AG09319 (cell line): ENCODE results near the gene LMO1.

ENCODE experiments used
- DNase-seq: peaks from one replicate; pipeline ENCODE4 v3.0.0-alpha.2; 2010; ENCODE audit warnings: low read depth; ENCODE audit errors: extremely low read depth
- TF ChIP-seq, protein P1 (sequence below): IDR thresholded peaks from 2 replicates; pipeline ENCODE4 v1.5.1; 2011; ENCODE audit warnings: low read depth, mild to moderate bottlenecking, inconsistent platforms, low read length, moderate library complexity

The LMO1 gene

DNA sequence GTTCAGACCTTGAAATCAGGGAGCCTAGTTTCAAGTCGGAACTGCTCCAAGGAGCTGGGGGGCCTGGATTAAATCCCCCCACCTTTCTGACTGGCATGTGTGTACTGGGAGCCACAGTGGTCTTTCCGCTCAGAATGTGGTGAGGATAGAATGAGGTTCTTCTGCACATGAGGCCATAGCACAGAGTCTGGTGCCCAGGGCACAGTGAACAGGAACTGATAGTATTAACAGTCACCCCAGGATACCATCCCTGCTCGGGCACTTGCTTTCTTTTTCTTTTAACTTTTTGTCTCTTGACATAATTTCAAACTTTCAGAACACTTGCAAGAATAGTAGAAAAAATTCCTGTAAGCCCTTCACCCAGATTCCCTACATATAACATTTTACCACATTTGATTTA, 28.8 kb downstream of the LMO1 start:
- no peak for DNase-seq
- TF ChIP-seq, protein P1, sequence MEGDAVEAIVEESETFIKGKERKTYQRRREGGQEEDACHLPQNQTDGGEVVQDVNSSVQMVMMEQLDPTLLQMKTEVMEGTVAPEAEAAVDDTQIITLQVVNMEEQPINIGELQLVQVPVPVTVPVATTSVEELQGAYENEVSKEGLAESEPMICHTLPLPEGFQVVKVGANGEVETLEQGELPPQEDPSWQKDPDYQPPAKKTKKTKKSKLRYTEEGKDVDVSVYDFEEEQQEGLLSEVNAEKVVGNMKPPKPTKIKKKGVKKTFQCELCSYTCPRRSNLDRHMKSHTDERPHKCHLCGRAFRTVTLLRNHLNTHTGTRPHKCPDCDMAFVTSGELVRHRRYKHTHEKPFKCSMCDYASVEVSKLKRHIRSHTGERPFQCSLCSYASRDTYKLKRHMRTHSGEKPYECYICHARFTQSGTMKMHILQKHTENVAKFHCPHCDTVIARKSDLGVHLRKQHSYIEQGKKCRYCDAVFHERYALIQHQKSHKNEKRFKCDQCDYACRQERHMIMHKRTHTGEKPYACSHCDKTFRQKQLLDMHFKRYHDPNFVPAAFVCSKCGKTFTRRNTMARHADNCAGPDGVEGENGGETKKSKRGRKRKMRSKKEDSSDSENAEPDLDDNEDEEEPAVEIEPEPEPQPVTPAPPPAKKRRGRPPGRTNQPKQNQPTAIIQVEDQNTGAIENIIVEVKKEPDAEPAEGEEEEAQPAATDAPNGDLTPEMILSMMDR = no peak

DNA sequence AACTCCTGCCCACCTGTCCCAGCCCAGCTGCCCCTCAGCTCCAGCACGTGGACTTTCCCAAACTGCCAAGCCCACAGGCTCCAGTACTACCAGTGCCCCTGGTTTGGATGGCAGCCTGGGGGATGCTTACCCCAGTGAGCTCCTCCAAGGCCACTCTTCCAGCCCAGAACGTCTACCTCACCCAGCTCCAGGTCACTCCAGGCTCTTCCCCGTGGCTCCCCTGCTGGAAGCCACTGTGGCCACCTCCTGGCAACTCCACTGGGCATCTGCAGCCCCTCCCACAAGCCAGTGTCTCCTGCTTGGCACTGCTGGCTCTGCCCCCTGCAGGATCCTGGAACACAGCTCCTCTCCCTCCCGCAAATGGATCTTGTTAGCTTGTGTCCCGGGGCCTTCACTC, 29.3 kb downstream of the LMO1 start:
- DNase-seq = no peak
- TF ChIP-seq, protein P1 = no peak

GRCh38 chr11:8233691-8234424, 29.8 kb downstream of the LMO1 start:
- TF ChIP-seq, protein P1 = no peak
- DNase-seq = no peak

DNA sequence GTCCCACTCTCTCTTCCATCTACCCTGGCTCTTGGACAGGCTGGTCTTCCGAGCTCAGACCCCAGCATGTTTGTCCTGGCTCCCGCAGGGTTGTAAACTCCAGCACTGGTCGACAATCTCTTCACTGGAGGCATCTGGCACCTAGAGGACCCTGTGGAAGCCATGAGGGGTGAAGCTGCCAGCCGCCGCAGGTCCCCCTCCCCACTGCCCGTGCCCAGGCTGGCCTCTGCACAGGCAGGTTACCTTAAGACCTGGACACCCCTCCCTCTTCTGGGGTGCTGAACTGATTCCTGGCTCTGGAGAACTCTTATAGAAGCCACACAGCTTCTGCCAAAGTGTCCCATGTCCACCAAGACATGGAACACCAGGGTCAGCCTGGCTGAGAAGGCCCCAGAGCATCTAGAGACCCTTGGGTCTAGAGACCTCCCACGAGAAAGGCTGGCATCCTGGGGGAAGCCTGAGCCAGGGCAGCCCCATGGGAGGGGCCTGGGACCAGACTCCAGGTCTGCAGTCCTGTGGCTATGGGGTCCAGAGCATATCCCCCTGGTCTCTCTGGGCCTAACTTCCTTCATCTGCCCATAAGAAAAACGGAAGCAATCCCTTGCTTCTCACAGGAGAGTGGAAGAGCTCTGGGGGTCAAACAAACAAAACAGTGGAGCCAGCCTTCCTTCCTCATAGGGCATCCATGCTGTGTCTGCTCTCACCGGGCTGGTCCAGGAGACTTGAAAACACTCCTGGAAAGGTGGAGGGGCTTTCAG, 30.6 kb downstream of the LMO1 start:
- DNase-seq = no peak
- TF ChIP-seq, protein P1 = no peak

DNA sequence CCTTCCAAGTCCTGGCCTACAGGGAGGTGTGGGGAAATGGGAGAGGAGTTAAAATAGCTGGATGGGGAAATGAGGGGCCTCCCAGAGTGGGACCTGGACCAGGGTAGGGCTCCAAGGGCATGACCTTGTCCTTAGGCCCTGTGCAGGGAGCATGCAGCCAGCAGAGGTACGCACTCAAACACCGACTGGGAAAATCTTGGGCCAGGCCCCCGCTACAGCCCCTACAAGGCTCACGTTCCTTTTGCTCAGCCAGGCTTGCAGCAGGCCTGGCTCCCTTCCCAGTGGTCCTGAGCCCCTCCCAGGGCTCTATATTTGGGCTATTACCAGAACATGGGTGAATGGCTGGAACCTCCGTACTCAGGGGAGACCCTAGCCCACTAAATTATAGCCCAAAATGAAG, 31.3 kb downstream of the LMO1 start:
- TF ChIP-seq, protein P1 = no peak
- DNase-seq = no peak

- DNase-seq = no peak
- TF ChIP-seq, protein P1 = no peak
These were observed 31.7 kb downstream of the LMO1 start for GRCh38 chr11:8231979-8232378.
